COLO668 (cell line): ENCODE data around the gene AGER.
"Not testable (repeated sequence)": the region's sequence is repeated elsewhere in the genome, so short reads cannot be mapped to it uniquely, and the experiment has no call there.

Experiments
- DNase-seq: peaks from one replicate; lab custom pipeline; 2025; ENCODE audit not compliant: unreplicated experiment; lab: John Stamatoyannopoulos, UW

The AGER gene

GRCh38 chr6:32200711-32201475 lies 16.8 kb upstream of the AGER start:
- no peak for DNase-seq

- no peak for DNase-seq
These were observed 14.8 kb upstream of the AGER start for GRCh38 chr6:32198866-32199265.

- DNase-seq: no peak
These were observed 14.3 kb upstream of the AGER start for GRCh38 chr6:32198345-32198696.

- no peak for DNase-seq
These were observed 12.9 kb upstream of the AGER start for GRCh38 chr6:32196682-32197616.

- DNase-seq: peak; percentile 85
These were observed 12.0 kb upstream of the AGER start for GRCh38 chr6:32195902-32196681.

GRCh38 chr6:32195652-32195901 lies 11.5 kb upstream of the AGER start:
- DNase-seq: peak; percentile 99

GRCh38 chr6:32194825-32195651 lies 11.0 kb upstream of the AGER start:
- no peak for DNase-seq

- no peak for DNase-seq
These were observed 10.3 kb upstream of the AGER start for GRCh38 chr6:32194388-32194787.

GRCh38 chr6:32193096-32193495 lies 9.0 kb upstream of the AGER start:
- not testable (repeated sequence) for DNase-seq

- DNase-seq: peak; percentile 19
These were observed 8.6 kb upstream of the AGER start, which contains the start of gene GPSM3 for GRCh38 chr6:32192608-32193039. TSS of gene GPSM3 (minus strand) at chr6:32192643. CDS start at chr6:32192513, 130 bp downstream.

GRCh38 chr6:32191696-32192607 lies 7.9 kb upstream of the AGER start:
- no peak for DNase-seq

- no peak for DNase-seq
These were observed 7.0 kb upstream of the AGER start for GRCh38 chr6:32190911-32191677.

- peak; percentile 64 for DNase-seq
These were observed 6.2 kb upstream of the AGER start, which contains the start of gene PBX2 for GRCh38 chr6:32190054-32190851. TSS of gene PBX2 (minus strand) at chr6:32190202. CDS start at chr6:32189915, 287 bp downstream.

GRCh38 chr6:32189742-32190053 lies 5.6 kb upstream of the AGER start:
- DNase-seq: no peak

GRCh38 chr6:32189069-32189741 lies 5.2 kb upstream of the AGER start:
- DNase-seq: no peak

GRCh38 chr6:32188381-32189068 lies 4.5 kb upstream of the AGER start:
- no peak for DNase-seq
